IMR-90 (cell line): ENCODE results near the gene INPP5A. TPM values are rescaled to one million over a fixed set of nuclear protein-coding genes. Genes with fewer than 3 reads are reported as not detected.

Experiments
- ATAC-seq: fragments of 200-7000 bp; cut with Tn5 transposase; 2 replicates; pipeline ENCODE4 v1.9.1; 2020; ENCODE audit warnings: low read depth, mild to moderate bottlenecking, moderate library complexity
- BruUV-seq: library from RNA; stranded (reverse); fragments of 400-500 nt; replicated peaks from 2 replicates; lab custom pipeline; 2021; lab: Mats Ljungman, UMichigan
- CTCF ChIA-PET: fragments of 300-600 bp; formaldehyde crosslinking; extraction: SDS; loops from one replicate; lab custom pipeline; 2021; ENCODE audit warnings: antibody characterized with exemption; lab: Yijun Ruan, JAX
- POLR2A ChIA-PET: fragments of 300-600 bp; sonication (Branson Sonifier 250); formaldehyde crosslinking; loops from one replicate; lab custom pipeline; 2022; ENCODE audit warnings: antibody characterized with exemption; ENCODE audit not compliant: unreplicated experiment; lab: Charles Lee
- DNase-seq: peaks from one replicate; pipeline ENCODE4 v3.0.0; 2013
- H2AFZ ChIP-seq: replicated peaks from 2 replicates; pipeline ENCODE3; 2013; ENCODE audit warnings: low read length, mild to moderate bottlenecking; ENCODE audit not compliant: poor library complexity
- H2AK5ac ChIP-seq: 2 replicates; pipeline ENCODE4 v1.6.1; 2013; ENCODE audit warnings: low read depth, low read length, inconsistent platforms
- H2AK9ac ChIP-seq: replicated peaks from 2 replicates; pipeline ENCODE3; 2013; ENCODE audit warnings: mild to moderate bottlenecking, low read depth, low read length, moderate library complexity; ENCODE audit not compliant: poor library complexity
- H2BK120ac ChIP-seq: 2 replicates; pipeline ENCODE4 v1.6.1; 2013; ENCODE audit warnings: low read depth, low read length, inconsistent platforms
- H2BK15ac ChIP-seq: 3 replicates; pipeline ENCODE4 v1.6.1; 2013; ENCODE audit warnings: low read depth, low read length, inconsistent platforms
- H2BK20ac ChIP-seq: 2 replicates; pipeline ENCODE4 v1.6.1; 2013; ENCODE audit warnings: low read depth, mild to moderate bottlenecking, inconsistent platforms, low read length, moderate library complexity
- H2BK5ac ChIP-seq: 2 replicates; pipeline ENCODE4 v1.6.1; 2013; ENCODE audit warnings: mild to moderate bottlenecking, low read depth, low read length, inconsistent platforms; ENCODE audit not compliant: poor library complexity, severe bottlenecking
- H3K14ac ChIP-seq: replicated peaks from 2 replicates; pipeline ENCODE4 v1.6.1; 2013; ENCODE audit warnings: low read depth, low read length, inconsistent platforms
- H3K18ac ChIP-seq: 2 replicates; pipeline ENCODE4 v1.6.1; 2013; ENCODE audit warnings: low read depth, low read length, control low read depth
- H3K23ac ChIP-seq: 2 replicates; pipeline ENCODE4 v1.6.1; 2013; ENCODE audit warnings: low read depth, low read length, inconsistent platforms
- H3K27ac ChIP-seq: 2 replicates; pipeline ENCODE4 v1.5.1; 2013; ENCODE audit warnings: mild to moderate bottlenecking, control low read depth, low read length; ENCODE audit not compliant: insufficient read depth
- H3K27me3 ChIP-seq: 2 replicates; pipeline ENCODE4 v1.6.1; 2013; ENCODE audit warnings: low read length; ENCODE audit not compliant: control insufficient read depth, insufficient read depth
- H3K36me3 ChIP-seq: 2 replicates; pipeline ENCODE4 v1.6.1; 2013; ENCODE audit warnings: low read length, mixed read lengths; ENCODE audit not compliant: control insufficient read depth, insufficient read depth
- H3K4ac ChIP-seq: 2 replicates; pipeline ENCODE4 v1.6.1; 2013; ENCODE audit warnings: low read depth, low read length, inconsistent platforms
- H3K4me1 ChIP-seq: 2 replicates; pipeline ENCODE4 v1.6.1; 2013; ENCODE audit warnings: low read length, mixed read lengths; ENCODE audit not compliant: control insufficient read depth, insufficient read depth
- H3K4me2 ChIP-seq: 2 replicates; pipeline ENCODE4 v1.6.1; 2013; ENCODE audit warnings: low read depth, mild to moderate bottlenecking, control low read depth, low read length, moderate library complexity
- H3K4me3 ChIP-seq: 2 replicates; pipeline ENCODE4 v1.5.1; 2013; ENCODE audit warnings: low read depth, mild to moderate bottlenecking, control low read depth, low read length, moderate library complexity; ENCODE audit not compliant: insufficient read depth
- H3K56ac ChIP-seq: 2 replicates; pipeline ENCODE4 v1.6.1; 2013; ENCODE audit warnings: low read length, inconsistent platforms; ENCODE audit not compliant: insufficient read depth; ENCODE audit errors: extremely low read depth
- H3K79me1 ChIP-seq, 2 experiments: 2 replicates each; pipeline ENCODE4 v1.6.1; 2013; ENCODE audit warnings: low read length in 2 of 2, inconsistent platforms in 1 of 2, low read depth in 1 of 2
- H3K9ac ChIP-seq: 2 replicates; pipeline ENCODE4 v1.6.1; 2013; ENCODE audit warnings: low read depth, low read length, control low read depth
- H3K9me1 ChIP-seq: 2 replicates; pipeline ENCODE4 v1.6.1; 2013; ENCODE audit warnings: low read length, inconsistent platforms; ENCODE audit not compliant: insufficient read depth
- H3K9me3 ChIP-seq: 2 replicates; pipeline ENCODE4 v1.6.1; 2013; ENCODE audit warnings: low read length; ENCODE audit not compliant: control insufficient read depth, insufficient read depth
- H4K20me1 ChIP-seq: 2 replicates; pipeline ENCODE4 v1.6.1; 2013; ENCODE audit warnings: low read length, inconsistent platforms; ENCODE audit not compliant: insufficient read depth
- H4K5ac ChIP-seq: 2 replicates; pipeline ENCODE4 v1.6.1; 2013; ENCODE audit warnings: mild to moderate bottlenecking, low read depth, low read length, control low read depth
- H4K8ac ChIP-seq, 2 experiments: 2 replicates each; pipeline ENCODE4 v1.6.1; 2013; ENCODE audit warnings: low read depth in 2 of 2, low read length in 2 of 2, control low read depth in 1 of 2, inconsistent platforms in 1 of 2
- H4K91ac ChIP-seq: 2 replicates; pipeline ENCODE4 v1.6.1; 2013; ENCODE audit warnings: low read depth, low read length, inconsistent platforms; ENCODE audit not compliant: insufficient read depth
- BHLHE40 ChIP-seq: fragments of 150-350 bp; IDR thresholded peaks from 2 replicates; pipeline ENCODE4 v1.6.1; 2016; ENCODE audit warnings: mild to moderate bottlenecking, low read depth, low read length
- CEBPB ChIP-seq: IDR thresholded peaks from 2 replicates; pipeline ENCODE4 v1.6.1; 2012; ENCODE audit warnings: low read depth, low read length, improper control_type of control experiment
- CHD1 ChIP-seq: IDR thresholded peaks from 2 replicates; pipeline ENCODE4 v1.6.1; 2012; ENCODE audit warnings: low read depth, low read length, improper control_type of control experiment
- FOS ChIP-seq: fragments of 150-350 bp; IDR thresholded peaks from 2 replicates; pipeline ENCODE4 v1.6.1; 2016; ENCODE audit warnings: low read depth, low read length
- MAFK ChIP-seq: IDR thresholded peaks from 2 replicates; pipeline ENCODE4 v1.6.1; 2012; ENCODE audit warnings: low read depth, low read length, improper control_type of control experiment
- MAZ ChIP-seq: IDR thresholded peaks from 2 replicates; pipeline ENCODE4 v1.6.1; 2012; ENCODE audit warnings: low read depth, mild to moderate bottlenecking, low read length, improper control_type of control experiment, moderate library complexity, borderline replicate concordance
- MXI1 ChIP-seq: IDR thresholded peaks from 2 replicates; pipeline ENCODE4 v1.6.1; 2012; ENCODE audit warnings: low read depth, mild to moderate bottlenecking, low read length, moderate library complexity, borderline replicate concordance
- POLR2A ChIP-seq: IDR thresholded peaks from 2 replicates; pipeline ENCODE4 v1.6.1; 2012; ENCODE audit warnings: mild to moderate bottlenecking, low read depth, low read length
- RAD21 ChIP-seq: IDR thresholded peaks from 2 replicates; pipeline ENCODE4 v1.6.1; 2012; ENCODE audit warnings: low read length, improper control_type of control experiment
- RCOR1 ChIP-seq: IDR thresholded peaks from 2 replicates; pipeline ENCODE4 v1.6.1; 2012; ENCODE audit warnings: mild to moderate bottlenecking, low read length, improper control_type of control experiment; ENCODE audit not compliant: insufficient replicate concordance
- RFX5 ChIP-seq: IDR thresholded peaks from 2 replicates; pipeline ENCODE4 v1.8.0; 2012; ENCODE audit warnings: low read depth, mild to moderate bottlenecking, low read length, moderate library complexity
- WGBS, 2 experiments: methylation state at CpG; one replicate each; pipeline versions ENCODE4 v1.1.5 to v1.1.7; 2013; ENCODE audit warnings: missing lambda C conversion rate in 2 of 2; ENCODE audit not compliant: insufficient read length in 1 of 2; ENCODE audit errors: extremely low coverage in 2 of 2; 5-methylcytosine and 5-hydroxymethylcytosine counted together
- dilution Hi-C: fragments of 300-500 bp; cut with HindIII; formaldehyde crosslinking; loops from one replicate; pipeline ENCODE4 v1.14.3; 2018; ENCODE audit warnings: low sequenced_read_pairs; ENCODE audit not compliant: unreplicated experiment
- in situ Hi-C: fragments of 300-500 bp; cut with MboI; formaldehyde crosslinking; loops from 3 replicates; pipeline ENCODE4 v1.14.3; 2019; ENCODE audit warnings: low sequenced_read_pairs, inconsistent platforms, mixed read lengths
- intact Hi-C: fragments of 100-400 bp; cut with micrococcal nuclease; formaldehyde crosslinking; loops from 2 replicates; pipeline ENCODE4 v1.10.0; 2022
- polyA plus RNA-seq, 3 experiments: library from polyadenylated mRNA; depleted of rRNA; stranded (reverse); fragments of >200 nt; gene quantifications; 2 replicates each; pipeline ENCODE4 v1.2.3, GENCODE V29; 2012; ENCODE audit warnings: low replicate concordance in 1 of 3
- total RNA-seq: library from RNA; depleted of rRNA; stranded (reverse); fragments of >200 nt; gene quantifications from 2 replicates; pipeline ENCODE4 v1.2.3, GENCODE V29; 2012
- TF ChIP-seq, protein P1 (sequence below): conservative IDR thresholded peaks from 2 replicates; pipeline ENCODE4 v1.5.1; 2012; ENCODE audit warnings: mild to moderate bottlenecking, low read depth, low read length, improper control_type of control experiment
- TF ChIP-seq, protein P2 (sequence below): fragments of 150-350 bp; IDR thresholded peaks from 2 replicates; pipeline ENCODE4 v1.6.1; 2017; ENCODE audit warnings: mild to moderate bottlenecking, antibody characterized with exemption, low read length, low read depth
- TF ChIP-seq, protein P3 (sequence below): fragments of 150-350 bp; IDR thresholded peaks from 2 replicates; pipeline ENCODE4 v1.6.1; 2016; ENCODE audit warnings: low read depth, mild to moderate bottlenecking, low read length, moderate library complexity, borderline replicate concordance

Gene INPP5A
- total and polyA plus RNA-seq, 2 of the 4 experiments (the other 2 are of a cell fraction), result 21.4 to 36.7 TPM

DNA sequence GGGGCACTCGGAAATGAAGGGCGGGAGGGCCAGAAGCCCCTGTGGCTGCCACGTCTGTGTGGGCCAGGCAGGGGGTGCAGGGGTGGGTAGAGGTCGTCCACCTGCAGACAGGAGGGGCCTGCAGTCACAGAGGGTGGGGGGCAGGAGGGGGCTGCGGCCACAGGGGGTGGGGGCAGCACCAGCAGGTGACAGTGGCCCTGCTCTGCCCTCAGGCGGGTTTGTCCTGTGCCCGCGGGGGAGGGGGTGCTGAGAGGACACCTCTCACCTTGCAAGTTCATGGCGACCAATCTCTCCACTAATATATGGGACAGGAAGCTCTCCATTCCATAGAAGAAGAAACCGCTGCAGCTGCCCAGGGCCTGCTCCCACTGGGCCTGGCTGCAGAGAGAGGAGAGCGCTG, 274.9 kb downstream of the INPP5A start:
- no TSS peak for BruUV-seq

More for the DNA sequence above, 274.9 kb downstream of the INPP5A start:
- H4K5ac ChIP-seq, result no peak overlapping the region
- no peak overlapping the region for H3K27ac ChIP-seq
- H3K4me2 ChIP-seq, result no peak overlapping the region
- no peak overlapping the region for H2BK20ac ChIP-seq
- no peak overlapping the region for H2BK120ac ChIP-seq
- ChIA-PET POLR2A (no interaction called here), CTCF (no interaction called here)
- no peak overlapping the region for H3K56ac ChIP-seq
- H2AFZ ChIP-seq, result no peak overlapping the region
- H3K9ac ChIP-seq, result no peak overlapping the region
- intact Hi-C loops, result no loop called here
- no peaks in the 10 kb centered on the region for H3K79me1 ChIP-seq
- peaks cover 20% of the 10 kb centered on the region for H3K27me3 ChIP-seq
- no peak overlapping the region for H2BK15ac ChIP-seq
- H3K4me1 ChIP-seq, result no peaks in the 10 kb centered on the region
- H3K14ac ChIP-seq, result no peak overlapping the region
- H4K8ac ChIP-seq, result no peak overlapping the region
- H3K36me3 ChIP-seq, result no peaks in the 10 kb centered on the region
- ATAC-seq (no peak), DNase-seq (no peak)
- no peak overlapping the region for H3K23ac ChIP-seq
- no peak overlapping the region for H3K18ac ChIP-seq
- no peak for TF ChIP-seq MXI1
- TF ChIP-seq RFX5, result no peak
- TF ChIP-seq, protein P1, sequence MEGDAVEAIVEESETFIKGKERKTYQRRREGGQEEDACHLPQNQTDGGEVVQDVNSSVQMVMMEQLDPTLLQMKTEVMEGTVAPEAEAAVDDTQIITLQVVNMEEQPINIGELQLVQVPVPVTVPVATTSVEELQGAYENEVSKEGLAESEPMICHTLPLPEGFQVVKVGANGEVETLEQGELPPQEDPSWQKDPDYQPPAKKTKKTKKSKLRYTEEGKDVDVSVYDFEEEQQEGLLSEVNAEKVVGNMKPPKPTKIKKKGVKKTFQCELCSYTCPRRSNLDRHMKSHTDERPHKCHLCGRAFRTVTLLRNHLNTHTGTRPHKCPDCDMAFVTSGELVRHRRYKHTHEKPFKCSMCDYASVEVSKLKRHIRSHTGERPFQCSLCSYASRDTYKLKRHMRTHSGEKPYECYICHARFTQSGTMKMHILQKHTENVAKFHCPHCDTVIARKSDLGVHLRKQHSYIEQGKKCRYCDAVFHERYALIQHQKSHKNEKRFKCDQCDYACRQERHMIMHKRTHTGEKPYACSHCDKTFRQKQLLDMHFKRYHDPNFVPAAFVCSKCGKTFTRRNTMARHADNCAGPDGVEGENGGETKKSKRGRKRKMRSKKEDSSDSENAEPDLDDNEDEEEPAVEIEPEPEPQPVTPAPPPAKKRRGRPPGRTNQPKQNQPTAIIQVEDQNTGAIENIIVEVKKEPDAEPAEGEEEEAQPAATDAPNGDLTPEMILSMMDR, result no peak
- TF ChIP-seq CEBPB, result no peak
- no peak for TF ChIP-seq POLR2A
- no peak for TF ChIP-seq RCOR1
- TF ChIP-seq MAZ, result no peak
- TF ChIP-seq CHD1, result no peak
- TF ChIP-seq RAD21, result no peak
- TF ChIP-seq BHLHE40, result no peak
- TF ChIP-seq, protein P2, sequence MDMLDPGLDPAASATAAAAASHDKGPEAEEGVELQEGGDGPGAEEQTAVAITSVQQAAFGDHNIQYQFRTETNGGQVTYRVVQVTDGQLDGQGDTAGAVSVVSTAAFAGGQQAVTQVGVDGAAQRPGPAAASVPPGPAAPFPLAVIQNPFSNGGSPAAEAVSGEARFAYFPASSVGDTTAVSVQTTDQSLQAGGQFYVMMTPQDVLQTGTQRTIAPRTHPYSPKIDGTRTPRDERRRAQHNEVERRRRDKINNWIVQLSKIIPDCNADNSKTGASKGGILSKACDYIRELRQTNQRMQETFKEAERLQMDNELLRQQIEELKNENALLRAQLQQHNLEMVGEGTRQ, result no peak
- TF ChIP-seq FOS, result no peak
- TF ChIP-seq, protein P3, sequence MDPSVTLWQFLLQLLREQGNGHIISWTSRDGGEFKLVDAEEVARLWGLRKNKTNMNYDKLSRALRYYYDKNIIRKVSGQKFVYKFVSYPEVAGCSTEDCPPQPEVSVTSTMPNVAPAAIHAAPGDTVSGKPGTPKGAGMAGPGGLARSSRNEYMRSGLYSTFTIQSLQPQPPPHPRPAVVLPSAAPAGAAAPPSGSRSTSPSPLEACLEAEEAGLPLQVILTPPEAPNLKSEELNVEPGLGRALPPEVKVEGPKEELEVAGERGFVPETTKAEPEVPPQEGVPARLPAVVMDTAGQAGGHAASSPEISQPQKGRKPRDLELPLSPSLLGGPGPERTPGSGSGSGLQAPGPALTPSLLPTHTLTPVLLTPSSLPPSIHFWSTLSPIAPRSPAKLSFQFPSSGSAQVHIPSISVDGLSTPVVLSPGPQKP, result no peak
- no peak for TF ChIP-seq MAFK
- H3K4ac ChIP-seq, result no peak overlapping the region
- H4K20me1 ChIP-seq, result no peaks in the 10 kb centered on the region
- H4K91ac ChIP-seq, result no peak overlapping the region
- H3K9me3 ChIP-seq, result no peaks in the 10 kb centered on the region
- no peak overlapping the region for H2AK9ac ChIP-seq
- H3K4me3 ChIP-seq, result no peak overlapping the region
- H2BK5ac ChIP-seq, result no peak overlapping the region
- no CpG with 5 or more reads among the region's 11 CpGs for WGBS, 2 experiments
- in situ Hi-C loops, result no loop called here
- dilution Hi-C loops, result no loop called here
- no peak overlapping the region for H2AK5ac ChIP-seq
- no peaks in the 10 kb centered on the region for H3K9me1 ChIP-seq
